Osteocyte (in vitro differentiated cells): ENCODE results near the gene MYH14. TPM values are rescaled to one million over a fixed set of nuclear protein-coding genes. Genes with fewer than 3 reads are reported as not detected.

Experiments used
- DNase-seq: peaks from one replicate; pipeline ENCODE4 v3.0.0; 2021; ENCODE audit warnings: mixed read lengths; ENCODE audit not compliant: unreplicated experiment; ENCODE audit errors: extremely low spot score
- H3K27ac Mint-ChIP-seq: one replicate; pipeline ENCODE4 v1.8.0; 2021; ENCODE audit warnings: mild to moderate bottlenecking, mixed read lengths; ENCODE audit not compliant: unreplicated experiment
- H3K27me3 Mint-ChIP-seq: one replicate; pipeline ENCODE4 v1.8.0; 2021; ENCODE audit warnings: mixed read lengths; ENCODE audit not compliant: unreplicated experiment
- H3K36me3 Mint-ChIP-seq: one replicate; pipeline ENCODE4 v1.8.0; 2021; ENCODE audit warnings: mixed read lengths; ENCODE audit not compliant: unreplicated experiment
- H3K4me1 Mint-ChIP-seq: one replicate; pipeline ENCODE4 v1.8.0; 2021; ENCODE audit warnings: mixed read lengths; ENCODE audit not compliant: unreplicated experiment
- H3K4me3 Mint-ChIP-seq: one replicate; pipeline ENCODE4 v1.8.0; 2021; ENCODE audit warnings: mild to moderate bottlenecking, moderate library complexity, mixed read lengths; ENCODE audit not compliant: unreplicated experiment
- H3K9me3 Mint-ChIP-seq: one replicate; pipeline ENCODE4 v1.8.0; 2021; ENCODE audit warnings: mixed read lengths; ENCODE audit not compliant: unreplicated experiment
- total RNA-seq: library from RNA; stranded (reverse); gene quantifications from 2 replicates; pipeline ENCODE4 v1.2.1, GENCODE V29; 2021
- TF ChIP-seq, protein P1 (sequence below): fragments of 200-600 bp; sonication (generic); IDR thresholded peaks from 2 replicates; pipeline ENCODE4 v1.5.0; 2021; ENCODE audit warnings: antibody characterized with exemption, mild to moderate bottlenecking, moderate library complexity

Gene MYH14
- total RNA-seq, 1 donor from 2014 or later: not detected

- Mint-ChIP-seq H3K4me1 (no peaks in the 10 kb centered on the region), H3K27ac (no peak overlapping the region), H3K4me3 (no peak overlapping the region), H3K36me3 (no peaks in the 10 kb centered on the region), H3K27me3 (no peaks in the 10 kb centered on the region), H3K9me3 (peaks cover 6% of the 10 kb centered on the region)
- no peak for DNase-seq
- TF ChIP-seq, protein P1, sequence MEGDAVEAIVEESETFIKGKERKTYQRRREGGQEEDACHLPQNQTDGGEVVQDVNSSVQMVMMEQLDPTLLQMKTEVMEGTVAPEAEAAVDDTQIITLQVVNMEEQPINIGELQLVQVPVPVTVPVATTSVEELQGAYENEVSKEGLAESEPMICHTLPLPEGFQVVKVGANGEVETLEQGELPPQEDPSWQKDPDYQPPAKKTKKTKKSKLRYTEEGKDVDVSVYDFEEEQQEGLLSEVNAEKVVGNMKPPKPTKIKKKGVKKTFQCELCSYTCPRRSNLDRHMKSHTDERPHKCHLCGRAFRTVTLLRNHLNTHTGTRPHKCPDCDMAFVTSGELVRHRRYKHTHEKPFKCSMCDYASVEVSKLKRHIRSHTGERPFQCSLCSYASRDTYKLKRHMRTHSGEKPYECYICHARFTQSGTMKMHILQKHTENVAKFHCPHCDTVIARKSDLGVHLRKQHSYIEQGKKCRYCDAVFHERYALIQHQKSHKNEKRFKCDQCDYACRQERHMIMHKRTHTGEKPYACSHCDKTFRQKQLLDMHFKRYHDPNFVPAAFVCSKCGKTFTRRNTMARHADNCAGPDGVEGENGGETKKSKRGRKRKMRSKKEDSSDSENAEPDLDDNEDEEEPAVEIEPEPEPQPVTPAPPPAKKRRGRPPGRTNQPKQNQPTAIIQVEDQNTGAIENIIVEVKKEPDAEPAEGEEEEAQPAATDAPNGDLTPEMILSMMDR: no peak
Observed at GRCh38 chr19:50238043-50238442, 34.6 kb downstream of the MYH14 start.

- H3K4me3 Mint-ChIP-seq: no peak overlapping the region
- H3K4me1 Mint-ChIP-seq: no peaks in the 10 kb centered on the region
- no peaks in the 10 kb centered on the region for H3K27me3 Mint-ChIP-seq
- peaks cover 6% of the 10 kb centered on the region for H3K9me3 Mint-ChIP-seq
- H3K36me3 Mint-ChIP-seq: no peaks in the 10 kb centered on the region
- no peak overlapping the region for H3K27ac Mint-ChIP-seq
- DNase-seq: no peak
- TF ChIP-seq, protein P1: no peak
Observed at GRCh38 chr19:50239921-50240590, 36.6 kb downstream of the MYH14 start.

GRCh38 chr19:50242581-50242980 is 39.2 kb downstream of the MYH14 start:
- H3K36me3 Mint-ChIP-seq: no peaks in the 10 kb centered on the region
- peaks cover 6% of the 10 kb centered on the region for H3K9me3 Mint-ChIP-seq
- no peaks in the 10 kb centered on the region for H3K4me1 Mint-ChIP-seq
- H3K27ac Mint-ChIP-seq: no peak overlapping the region
- DNase-seq: no peak
- no peak overlapping the region for H3K4me3 Mint-ChIP-seq
- TF ChIP-seq, protein P1: no peak
- H3K27me3 Mint-ChIP-seq: no peaks in the 10 kb centered on the region

GRCh38 chr19:50244695-50245094 is 41.3 kb downstream of the MYH14 start:
- TF ChIP-seq, protein P1: no peak
- no peaks in the 10 kb centered on the region for H3K4me1 Mint-ChIP-seq
- no peak for DNase-seq
- no peak overlapping the region for H3K27ac Mint-ChIP-seq
- no peaks in the 10 kb centered on the region for H3K36me3 Mint-ChIP-seq
- H3K27me3 Mint-ChIP-seq: no peaks in the 10 kb centered on the region
- no peak overlapping the region for H3K4me3 Mint-ChIP-seq
- H3K9me3 Mint-ChIP-seq: peaks cover 6% of the 10 kb centered on the region

- no peak for DNase-seq
- no peaks in the 10 kb centered on the region for H3K36me3 Mint-ChIP-seq
- no peak overlapping the region for H3K4me3 Mint-ChIP-seq
- TF ChIP-seq, protein P1: no peak
- peaks cover 15% of the 10 kb centered on the region for H3K9me3 Mint-ChIP-seq
- H3K4me1 Mint-ChIP-seq: no peaks in the 10 kb centered on the region
- no peaks in the 10 kb centered on the region for H3K27me3 Mint-ChIP-seq
- no peak overlapping the region for H3K27ac Mint-ChIP-seq
Observed at GRCh38 chr19:50248413-50248812, 45.0 kb downstream of the MYH14 start.
